GM12873 (cell line): ENCODE results near the gene OSBPL6.

ENCODE experiments used
- CTCF ChIP-seq: IDR thresholded peaks from 2 replicates; pipeline ENCODE4 v1.5.1; 2012; ENCODE audit warnings: low read depth, mild to moderate bottlenecking, moderate library complexity, low read length, control low read depth; ENCODE audit not compliant: insufficient read depth; ENCODE audit errors: missing control alignments

OSBPL6 gene

GRCh38 chr2:178380763-178381162 is 186.5 kb downstream of the OSBPL6 start:
- TF ChIP-seq CTCF, result no peak

- TF ChIP-seq CTCF, result no peak
These were observed 189.4 kb downstream of the OSBPL6 start for GRCh38 chr2:178383718-178384117.

- no peak for TF ChIP-seq CTCF
These were observed 191.4 kb downstream of the OSBPL6 start for GRCh38 chr2:178385595-178386148.

GRCh38 chr2:178386986-178387597 is 192.8 kb downstream of the OSBPL6 start:
- TF ChIP-seq CTCF, result no peak

GRCh38 chr2:178388287-178388686 is 194.0 kb downstream of the OSBPL6 start:
- no peak for TF ChIP-seq CTCF

- TF ChIP-seq CTCF, result no peak
These were observed 197.4 kb downstream of the OSBPL6 start for GRCh38 chr2:178391701-178392100.

GRCh38 chr2:178392215-178392614 is 197.9 kb downstream of the OSBPL6 start:
- no peak for TF ChIP-seq CTCF
